H1 (cell line): ENCODE data around the gene DLEC1. TPM values are rescaled to one million over a fixed set of nuclear protein-coding genes. Genes with fewer than 3 reads are reported as not detected.

ENCODE experiments used
- CTCF ChIA-PET: fragments of 300-600 bp; sonication (Branson Sonifier 250); formaldehyde crosslinking; loops from one replicate; lab custom pipeline; 2021; ENCODE audit not compliant: partially characterized antibody; lab: Charles Lee
- POLR2A ChIA-PET: fragments of 300-600 bp; sonication (Branson Sonifier 250); formaldehyde crosslinking; loops from one replicate; lab custom pipeline; 2021; ENCODE audit warnings: inconsistent platforms; ENCODE audit not compliant: partially characterized antibody; lab: Charles Lee
- DNase-seq, 2 experiments: peaks; one replicate each; pipeline versions ENCODE4 v3.0.0 to v3.0.0-alpha.2; 2010 to 2022; ENCODE audit warnings: low spot score in 2 of 2, low read depth in 1 of 2, mixed read lengths in 1 of 2
- FAIRE-seq: peaks from 2 replicates; lab custom pipeline; 2011; peaks lifted over from hg19 to GRCh38; lab: Jason Lieb, UNC
- H2AFZ ChIP-seq: 2 replicates; pipeline ENCODE4 v1.8.1; 2012; ENCODE audit warnings: low read length, inconsistent platforms
- H2AK5ac ChIP-seq: 2 replicates; pipeline ENCODE4 v1.6.1; 2013; ENCODE audit warnings: low read depth, low read length
- H2BK120ac ChIP-seq: replicated peaks from 2 replicates; pipeline ENCODE3; 2013; ENCODE audit warnings: low read depth, low read length, inconsistent platforms
- H2BK12ac ChIP-seq: 2 replicates; pipeline ENCODE4 v1.6.1; 2013; ENCODE audit warnings: low read depth, low read length
- H2BK15ac ChIP-seq: 2 replicates; pipeline ENCODE4 v1.6.1; 2013; ENCODE audit warnings: low read length
- H2BK20ac ChIP-seq: 2 replicates; pipeline ENCODE4 v1.6.1; 2013; ENCODE audit warnings: low read length
- H2BK5ac ChIP-seq: 2 replicates; pipeline ENCODE4 v1.6.1; 2013; ENCODE audit warnings: low read depth, low read length
- H3K14ac ChIP-seq: 2 replicates; pipeline ENCODE4 v1.6.1; 2013; ENCODE audit warnings: inconsistent platforms; ENCODE audit not compliant: insufficient read length
- H3K18ac ChIP-seq: 2 replicates; pipeline ENCODE4 v1.6.1; 2013; ENCODE audit warnings: low read length; ENCODE audit errors: extremely low read depth
- H3K23ac ChIP-seq: 2 replicates; pipeline ENCODE4 v1.6.1; 2013; ENCODE audit warnings: inconsistent platforms; ENCODE audit not compliant: insufficient read length
- H3K23me2 ChIP-seq: 2 replicates; pipeline ENCODE4 v1.6.1; 2013; ENCODE audit warnings: low read depth, low read length
- H3K27ac ChIP-seq: 2 replicates; pipeline ENCODE4 v1.6.1; 2011; ENCODE audit warnings: low read depth, low read length, inconsistent platforms
- H3K27me3 ChIP-seq, 4 experiments: replicated peaks in 1 of 4; 1 replicate in 1 of 4; 2 replicates in 3 of 4; pipeline versions ENCODE4 v1.6.1 to v1.8.1; 2011 to 2013; ENCODE audit warnings: low read length in 3 of 4, mild to moderate bottlenecking in 3 of 4, inconsistent platforms in 2 of 4, mixed read lengths in 2 of 4, moderate library complexity in 1 of 4; ENCODE audit not compliant: control insufficient read depth in 3 of 4, insufficient read depth in 3 of 4; ENCODE audit errors: extremely low read depth in 1 of 4
- H3K36me3 ChIP-seq, 4 experiments: 2 replicates each; pipeline versions ENCODE4 v1.6.1 to v1.8.1; 2011 to 2013; ENCODE audit warnings: mild to moderate bottlenecking in 4 of 4, low read length in 3 of 4, moderate library complexity in 2 of 4, control low read depth in 1 of 4, inconsistent platforms in 1 of 4; ENCODE audit not compliant: insufficient read depth in 4 of 4, control insufficient read depth in 2 of 4
- H3K4ac ChIP-seq: replicated peaks from 2 replicates; pipeline ENCODE3; 2013; ENCODE audit warnings: low read length, low read depth, mixed read lengths, inconsistent platforms; ENCODE audit not compliant: insufficient read length
- H3K4me1 ChIP-seq, 4 experiments: replicated peaks in 1 of 4; 1 replicate in 1 of 4; 2 replicates in 3 of 4; pipeline versions ENCODE4 v1.6.1 to v1.8.1; 2011 to 2013; ENCODE audit warnings: low read length in 3 of 4, inconsistent platforms in 2 of 4, mixed read lengths in 1 of 4; ENCODE audit not compliant: insufficient read depth in 4 of 4, control insufficient read depth in 3 of 4
- H3K4me2 ChIP-seq, 2 experiments: 2 replicates each; pipeline versions ENCODE4 v1.6.1 to v1.8.1; 2011 to 2013; ENCODE audit warnings: low read depth in 2 of 2, low read length in 2 of 2, control low read depth in 1 of 2, inconsistent platforms in 1 of 2, mild to moderate bottlenecking in 1 of 2; ENCODE audit not compliant: insufficient read depth in 1 of 2
- H3K4me3 ChIP-seq, 4 experiments: fragments of 200-600, 300-600 bp in 1 of 4; sonication (generic), shearing (Covaris generic), sonication (Bioruptor Twin) in 1 of 4; 2 replicates each; pipeline versions ENCODE4 v1.5.1 to v1.8.1; 2011 to 2016; ENCODE audit warnings: low read length in 4 of 4, low read depth in 3 of 4, control low read depth in 2 of 4, inconsistent platforms in 2 of 4, mild to moderate bottlenecking in 2 of 4, mixed read lengths in 1 of 4, moderate library complexity in 1 of 4; ENCODE audit not compliant: insufficient read depth in 2 of 4; ENCODE audit errors: extremely low read depth in 1 of 4
- H3K56ac ChIP-seq: replicated peaks from 2 replicates; pipeline ENCODE3; 2013; ENCODE audit warnings: low read depth, mild to moderate bottlenecking, mixed read lengths, low read length, inconsistent platforms; ENCODE audit not compliant: insufficient read length
- H3K79me1 ChIP-seq: 2 replicates; pipeline ENCODE4 v1.6.1; 2013; ENCODE audit warnings: low read depth, low read length, control low read depth
- H3K79me2 ChIP-seq, 2 experiments: 2 replicates each; pipeline versions ENCODE4 v1.6.1 to v1.8.1; 2012 to 2013; ENCODE audit warnings: low read length in 2 of 2, mild to moderate bottlenecking in 2 of 2, inconsistent platforms in 1 of 2; ENCODE audit not compliant: insufficient read depth in 2 of 2, control insufficient read depth in 1 of 2
- H3K9ac ChIP-seq, 4 experiments: replicated peaks in 1 of 4; 1 replicate in 1 of 4; 2 replicates in 3 of 4; pipeline versions ENCODE4 v1.6.1 to v1.8.1; 2011 to 2013; ENCODE audit warnings: low read depth in 3 of 4, low read length in 3 of 4, control low read depth in 2 of 4, mild to moderate bottlenecking in 2 of 4, moderate library complexity in 2 of 4, inconsistent platforms in 1 of 4; ENCODE audit errors: extremely low read depth in 1 of 4
- H3K9me3 ChIP-seq, 2 experiments: 2 replicates each; pipeline versions ENCODE4 v1.6.1 to v1.8.1; 2012 to 2013; ENCODE audit warnings: mild to moderate bottlenecking in 2 of 2, moderate library complexity in 2 of 2, control low read depth in 1 of 2, inconsistent platforms in 1 of 2, low read depth in 1 of 2, low read length in 1 of 2, mixed read lengths in 1 of 2; ENCODE audit not compliant: insufficient read depth in 2 of 2
- H4K20me1 ChIP-seq, 2 experiments: replicated peaks in 1 of 2; 2 replicates each; pipeline versions ENCODE3 to v1.8.1; 2011 to 2013; ENCODE audit warnings: inconsistent platforms in 2 of 2, low read length in 2 of 2, mild to moderate bottlenecking in 1 of 2; ENCODE audit not compliant: insufficient read depth in 2 of 2, control insufficient read depth in 1 of 2
- H4K5ac ChIP-seq: 2 replicates; pipeline ENCODE4 v1.6.1; 2013; ENCODE audit warnings: low read length, low read depth, mixed read lengths, inconsistent platforms; ENCODE audit not compliant: insufficient read length
- H4K8ac ChIP-seq: 2 replicates; pipeline ENCODE4 v1.8.0; 2013; ENCODE audit warnings: mild to moderate bottlenecking, moderate library complexity, low read length, inconsistent platforms; ENCODE audit not compliant: insufficient read depth; ENCODE audit errors: extremely low read depth
- H4K91ac ChIP-seq: replicated peaks from 2 replicates; pipeline ENCODE3; 2013; ENCODE audit warnings: low read length, mixed read lengths, inconsistent platforms; ENCODE audit not compliant: insufficient read length
- ASH2L ChIP-seq: fragments of 200-600, 300-600 bp; sonication (generic); IDR thresholded peaks from one replicate; pipeline ENCODE4 v1.7.1; 2017; ENCODE audit warnings: low read length
- FOSL1 ChIP-seq: IDR thresholded peaks from 2 replicates; pipeline ENCODE4 v1.6.1; 2011; ENCODE audit warnings: mild to moderate bottlenecking, low read depth, low read length, moderate library complexity; ENCODE audit not compliant: insufficient read depth
- GABPA ChIP-seq: IDR thresholded peaks from 2 replicates; pipeline ENCODE4 v1.6.1; 2011; ENCODE audit warnings: mild to moderate bottlenecking, low read length, moderate library complexity, borderline replicate concordance; ENCODE audit not compliant: insufficient read depth
- JUN ChIP-seq: IDR thresholded peaks from 2 replicates; pipeline ENCODE4 v1.6.1; 2011; ENCODE audit warnings: low read depth, mild to moderate bottlenecking, improper control_type of control experiment, low read length
- KDM5A ChIP-seq: fragments of 200-600 bp; IDR thresholded peaks from 2 replicates; pipeline ENCODE4 v1.7.1; 2012; ENCODE audit warnings: mild to moderate bottlenecking, low read length, inconsistent platforms, mixed read lengths
- MAX ChIP-seq: IDR thresholded peaks from 2 replicates; pipeline ENCODE4 v1.6.1; 2012; ENCODE audit warnings: inconsistent platforms
- PHF8 ChIP-seq: fragments of 200-600 bp; sonication (generic); conservative IDR thresholded peaks from 2 replicates; pipeline ENCODE4 v1.7.1; 2012; ENCODE audit warnings: low read depth, mild to moderate bottlenecking, inconsistent platforms, low read length, moderate library complexity
- POLR2A ChIP-seq, 2 experiments: IDR thresholded peaks; 1 replicate in 1 of 2; 2 replicates in 1 of 2; pipeline ENCODE4 v1.6.1; 2011; ENCODE audit warnings: low read depth in 2 of 2, low read length in 2 of 2, mild to moderate bottlenecking in 2 of 2; ENCODE audit errors: control extremely low read depth in 1 of 2
- SP2 ChIP-seq: IDR thresholded peaks from 2 replicates; pipeline ENCODE4 v1.6.1; 2012; ENCODE audit warnings: mild to moderate bottlenecking, low read length, inconsistent platforms
- TAF1 ChIP-seq: IDR thresholded peaks from 2 replicates; pipeline ENCODE4 v1.6.1; 2011; ENCODE audit warnings: mild to moderate bottlenecking, low read depth, low read length
- TAF7 ChIP-seq: optimal IDR thresholded peaks from 2 replicates; pipeline ENCODE3; 2011; ENCODE audit warnings: low read depth, mild to moderate bottlenecking, inconsistent platforms, low read length, moderate library complexity, borderline replicate concordance
- USF2 ChIP-seq: IDR thresholded peaks from 2 replicates; pipeline ENCODE4 v1.6.1; 2011; ENCODE audit warnings: low read length, improper control_type of control experiment
- ZNF274 ChIP-seq: IDR thresholded peaks from 2 replicates; pipeline ENCODE4 v1.7.0; 2012; ENCODE audit warnings: low read length, borderline replicate concordance; ENCODE audit errors: extremely low read depth
- WGBS, 2 experiments: shearing (Covaris generic) in 1 of 2; methylation state at CpG; one replicate each; pipeline versions ENCODE4 v1.1.6 to v1.1.7; 2013 to 2015; ENCODE audit warnings: low lambda C conversion rate in 2 of 2, mixed read lengths in 2 of 2, inconsistent platforms in 1 of 2, low coverage in 1 of 2, missing lambda C conversion rate in 1 of 2; ENCODE audit not compliant: insufficient replicate concordance in 2 of 2, insufficient coverage in 1 of 2, insufficient read length in 1 of 2; ENCODE audit errors: extremely low coverage in 1 of 2, missing lambda C conversion rate in 1 of 2; 5-methylcytosine and 5-hydroxymethylcytosine counted together
- polyA plus RNA-seq, 7 experiments: library from polyadenylated mRNA; depleted of rRNA in 3 of 7; stranded (reverse) in 5 of 7; unstranded in 2 of 7; fragments of >200 nt in 5 of 7; fragments of 200-250 nt in 2 of 7; gene quantifications; 1 replicate in 5 of 7; 2 replicates in 1 of 7; 4 replicates in 1 of 7; pipeline versions ENCODE4 v1.2.1 to v1.2.3, GENCODE V29; 2011 to 2013; ENCODE audit warnings: missing spikeins in 2 of 7, mixed read lengths in 2 of 7
- total RNA-seq: library from RNA; stranded (reverse); fragmentation: NEBNext Ultra II Directional; extraction: Animal tissue kit (Norgen Biotek cat#: 25700); gene quantifications from 2 replicates; pipeline ENCODE4 v1.2.1, GENCODE V29; 2021

DLEC1 gene
- total and polyA plus RNA-seq, 2 of the 8 experiments (the other 6 are each of a cell fraction or from before 2014, with no cell fraction given), result 0.26 to 0.76 TPM

GRCh38 chr3:38112378-38112761 is 73.4 kb downstream of the DLEC1 start:
- Histone ChIP-seq H3K23ac (no peak overlapping the region), H4K20me1 (peaks cover 0 to 2% of the 10 kb centered on the region in 2 experiments), H3K79me1 (no peaks in the 10 kb centered on the region), H3K4ac (no peak overlapping the region), H3K18ac (no peak overlapping the region), H4K91ac (no peak overlapping the region), H3K36me3 (no peaks in the 10 kb centered on the region), H3K79me2 (no peaks in the 10 kb centered on the region), H2BK20ac (no peak overlapping the region), H4K8ac (no peak overlapping the region), H3K9ac (no peak overlapping the region), H3K4me1 (no peaks in the 10 kb centered on the region), H3K23me2 (no peaks in the 10 kb centered on the region), H2BK5ac (no peak overlapping the region), H2BK15ac (no peak overlapping the region), H2AK5ac (no peak overlapping the region), H2BK12ac (no peak overlapping the region), H3K27me3 (no peaks in the 10 kb centered on the region), H3K4me3 (no peak overlapping the region), H3K27ac (no peak overlapping the region), H3K56ac (no peak overlapping the region), H2BK120ac (no peak overlapping the region), H4K5ac (no peak overlapping the region), H3K14ac (no peak overlapping the region), H3K9me3 (no peaks in the 10 kb centered on the region; a peak in 1 of 4 replicates), H2AFZ (no peak overlapping the region), H3K4me2 (no peak overlapping the region)
- POLR2A ChIA-PET, result interaction anchor here (1.4 kb wide), 2 partner anchors 9 to 13 kb away, joined by 3 to 4 read pairs; no protein-coding TSS in a partner anchor
- DNase-seq (no peak), FAIRE-seq (no peak)
- no peak for TF ChIP-seq USF2
- no peak for TF ChIP-seq KDM5A
- TF ChIP-seq FOSL1, result no peak
- TF ChIP-seq ZNF274, result no peak
- no peak for TF ChIP-seq SP2
- TF ChIP-seq JUN, result no peak
- no peak for TF ChIP-seq TAF7
- TF ChIP-seq TAF1, result no peak
- TF ChIP-seq PHF8, result no peak
- no peak for TF ChIP-seq POLR2A (IDR thresholded peaks at IDR 0.05; ENCODE audit: control extremely low read depth in 1 of 2, low read depth in 2 of 2, low read length in 2 of 2)
- no peak for TF ChIP-seq GABPA
- TF ChIP-seq ASH2L, result no peak
- no peak for TF ChIP-seq MAX
- CTCF ChIA-PET, result interaction anchor here (1.0 to 1.7 kb wide), 2 partner anchors 7 to 9 kb away, joined by 3 to 5 read pairs; no protein-coding TSS in a partner anchor
- WGBS, 2 experiments, result 87% methylated on average over 7 of the region's 7 CpGs; no CpG with 5 or more reads in 1 of the 2 experiments
